Measurements from ENCODE around the gene KCNJ16.

The KCNJ16 gene

GRCh38 chr17:70070305-70071027, 4.6 kb upstream of the KCNJ16 start:
- no peak for DNase-seq (ENCODE audit: low read depth)

GRCh38 chr17:70071127-70071526, 3.9 kb upstream of the KCNJ16 start:
- no peak for DNase-seq (ENCODE audit: low read depth)

- no peak for DNase-seq (ENCODE audit: low read depth)
Observed at GRCh38 chr17:70071620-70072019, 3.4 kb upstream of the KCNJ16 start.

GRCh38 chr17:70072546-70073309, 2.3 kb upstream of the KCNJ16 start:
- DNase-seq (ENCODE audit: low read depth) = no peak

GRCh38 chr17:70073310-70073709, 1.7 kb upstream of the KCNJ16 start:
- no peak for DNase-seq (ENCODE audit: low read depth)

GRCh38 chr17:70073799-70074198, 1.2 kb upstream of the KCNJ16 start:
- no peak for DNase-seq (ENCODE audit: low read depth)

- no peak for DNase-seq (ENCODE audit: low read depth)
Observed at GRCh38 chr17:70074236-70074830, 692 bp upstream of the KCNJ16 start.

- DNase-seq (ENCODE audit: low read depth) = no peak
Observed at GRCh38 chr17:70076189-70076588, 1.2 kb downstream of the KCNJ16 start.

- DNase-seq (ENCODE audit: low read depth) = no peak
Observed at GRCh38 chr17:70076831-70077230, 1.8 kb downstream of the KCNJ16 start.

- DNase-seq (ENCODE audit: low read depth) = no peak
Observed at GRCh38 chr17:70078549-70078948, 3.5 kb downstream of the KCNJ16 start.

GRCh38 chr17:70078994-70079531, 4.0 kb downstream of the KCNJ16 start:
- DNase-seq (ENCODE audit: low read depth) = no peak

GRCh38 chr17:70080541-70081347, 5.7 kb downstream of the KCNJ16 start:
- no peak for DNase-seq (ENCODE audit: low read depth)

GRCh38 chr17:70081885-70082284, 6.9 kb downstream of the KCNJ16 start:
- DNase-seq (ENCODE audit: low read depth) = no peak

GRCh38 chr17:70084476-70084875, 9.5 kb downstream of the KCNJ16 start:
- DNase-seq (ENCODE audit: low read depth) = no peak

- DNase-seq (ENCODE audit: low read depth) = no peak
Observed at GRCh38 chr17:70086516-70086915, 11.5 kb downstream of the KCNJ16 start.

- no peak for DNase-seq (ENCODE audit: low read depth)
Observed at GRCh38 chr17:70089513-70090148, 14.6 kb downstream of the KCNJ16 start.

GRCh38 chr17:70091005-70091568, 16.1 kb downstream of the KCNJ16 start:
- no peak for DNase-seq (ENCODE audit: low read depth)

GRCh38 chr17:70091696-70092095, 16.7 kb downstream of the KCNJ16 start:
- no peak for DNase-seq (ENCODE audit: low read depth)

GRCh38 chr17:70093163-70093562, 18.1 kb downstream of the KCNJ16 start:
- DNase-seq (ENCODE audit: low read depth) = no peak

GRCh38 chr17:70095455-70095854, 20.4 kb downstream of the KCNJ16 start:
- no peak for DNase-seq (ENCODE audit: low read depth)

- no peak for DNase-seq (ENCODE audit: low read depth)
Observed at GRCh38 chr17:70096861-70097260, 21.8 kb downstream of the KCNJ16 start.
